ENCODE data around the gene AR. TPM values are rescaled to one million over a fixed set of nuclear protein-coding genes. Genes with fewer than 3 reads are reported as not detected.

The AR gene
- total and polyA plus RNA-seq, 9 of the 15 experiments (the other 6 are each of a cell fraction or from before 2014, with no cell fraction given): 0.01 to 0.04 (median 0.01) TPM; not detected in 6

- H2AFZ ChIP-seq (ENCODE audit: low read depth, low read length): no peak overlapping the region
- intact Hi-C loops (cut with micrococcal nuclease): no loop called here
- FAIRE-seq (no peak), DNase-seq (ENCODE audit: extremely low read depth in 1 of 4, low spot score in 3 of 4) (no peak), ATAC-seq (no peak)
- CTCF ChIA-PET (ENCODE audit: low intra/inter-chr PET ratio): no interaction called here
- in situ Hi-C loops (cut with MboI): no loop called here
- H3K9me3 ChIP-seq (replicated peaks; ENCODE audit: control insufficient read depth, insufficient read depth, low read depth, low read length): no peaks in the 10 kb centered on the region
- H3K27me3 ChIP-seq (ENCODE audit: control insufficient read depth in 2 of 2, insufficient read depth in 2 of 2, low read length in 2 of 2): no peaks in the 10 kb centered on the region
- H3K4me2 ChIP-seq (ENCODE audit: insufficient read depth, low read length): no peak overlapping the region
- no peaks in the 10 kb centered on the region for H3K9me1 ChIP-seq (ENCODE audit: control insufficient read depth, insufficient read depth, low read length)
- no peak overlapping the region for H3K4me3 ChIP-seq
- no TSS peak for BruUV-seq (replicated peaks)
- no peak for TF ChIP-seq PYGO2 (tag; IDR thresholded peaks at IDR 0.05)
- no peak for TF ChIP-seq ZNF316 (IDR thresholded peaks at IDR 0.05)
- TF ChIP-seq RAD51 (IDR thresholded peaks at IDR 0.05; ENCODE audit: borderline replicate concordance, low read depth): no peak
- TF ChIP-seq CBX1 (IDR thresholded peaks at IDR 0.05; ENCODE audit: low read depth): no peak
- no peak for TF ChIP-seq CBFA2T3 (IDR thresholded peaks at IDR 0.05)
- no peak for TF ChIP-seq RHOXF2B (CRISPR knock-in tag; conservative IDR thresholded peaks at IDR 0.05)
- TF ChIP-seq CTCF (IDR thresholded peaks at IDR 0.05 in 2 of 3, conservative IDR thresholded peaks at IDR 0.05 in 1 of 3; ENCODE audit: insufficient read depth in 2 of 3, low read depth in 1 of 3, low read length in 3 of 3): no peak
- 0% methylated on average over 6 of the region's 7 CpGs for WGBS (ENCODE audit: insufficient coverage, low coverage, missing lambda C conversion rate)
- POLR2A ChIA-PET: no interaction called here
- no peak overlapping the region for H3K27ac ChIP-seq (ENCODE audit: extremely low read depth, low read depth, low read length)
- no peak overlapping the region for H3K9ac ChIP-seq (ENCODE audit: insufficient read depth in 1 of 2, low read depth in 2 of 2, low read length in 2 of 2)
- H3K4me1 ChIP-seq (replicated peaks in 1 of 2; ENCODE audit: control insufficient read depth in 2 of 2, insufficient read depth in 2 of 2, low read length in 2 of 2): no peaks in the 10 kb centered on the region
- H3K79me2 ChIP-seq (ENCODE audit: control insufficient read depth, insufficient read depth, low read length): no peaks in the 10 kb centered on the region
- no peaks in the 10 kb centered on the region for H3K36me3 ChIP-seq (ENCODE audit: control insufficient read depth, insufficient read depth, low read length)
- H4K20me1 ChIP-seq (replicated peaks; ENCODE audit: control insufficient read depth, insufficient read depth, low read length): no peaks in the 10 kb centered on the region
Observed at GRCh38 chrX:67563469-67564448, 19.9 kb downstream of the AR start.

Measured in K562 (cell line).